Measurements from ENCODE around the gene B3GNT5.
"Not testable (repeated sequence)": the region's sequence is repeated elsewhere in the genome, so short reads cannot be mapped to it uniquely, and the experiment has no call there.

Gene B3GNT5

GRCh38 chr3:183224180-183224970 is 28.7 kb upstream of the B3GNT5 start:
- TF ChIP-seq MYC (IDR thresholded peaks at IDR 0.05; ENCODE audit: low read depth, low read length) (no peak), CTCF (IDR thresholded peaks at IDR 0.05; ENCODE audit: low read depth, low read length) (no peak), POLR2A (IDR thresholded peaks at IDR 0.05; ENCODE audit: extremely low read depth, insufficient read length) (no peak), MAX (IDR thresholded peaks at IDR 0.05; ENCODE audit: low read depth, low read length) (no peak)
- H3K4me3 ChIP-seq (ENCODE audit: low read depth, low read length): no peak overlapping the region
- no peak for DNase-seq (ENCODE audit: low read depth)

GRCh38 chr3:183226333-183226890 is 26.6 kb upstream of the B3GNT5 start:
- no peak overlapping the region for H3K4me3 ChIP-seq (ENCODE audit: low read depth, low read length)
- no peak for DNase-seq (ENCODE audit: low read depth)
- TF ChIP-seq POLR2A (IDR thresholded peaks at IDR 0.05; ENCODE audit: extremely low read depth, insufficient read length) (no peak), MAX (IDR thresholded peaks at IDR 0.05; ENCODE audit: low read depth, low read length) (no peak), MYC (IDR thresholded peaks at IDR 0.05; ENCODE audit: low read depth, low read length) (no peak), CTCF (IDR thresholded peaks at IDR 0.05; ENCODE audit: low read depth, low read length) (no peak)

GRCh38 chr3:183227586-183227985 is 25.5 kb upstream of the B3GNT5 start:
- TF ChIP-seq CTCF (IDR thresholded peaks at IDR 0.05; ENCODE audit: low read depth, low read length) (no peak), MAX (IDR thresholded peaks at IDR 0.05; ENCODE audit: low read depth, low read length) (no peak), MYC (IDR thresholded peaks at IDR 0.05; ENCODE audit: low read depth, low read length) (no peak), POLR2A (IDR thresholded peaks at IDR 0.05; ENCODE audit: extremely low read depth, insufficient read length) (no peak)
- no peak for DNase-seq (ENCODE audit: low read depth)
- no peak overlapping the region for H3K4me3 ChIP-seq (ENCODE audit: low read depth, low read length)

GRCh38 chr3:183229178-183229577 is 23.9 kb upstream of the B3GNT5 start:
- TF ChIP-seq CTCF (IDR thresholded peaks at IDR 0.05; ENCODE audit: low read depth, low read length): no peak
- TF ChIP-seq POLR2A (IDR thresholded peaks at IDR 0.05; ENCODE audit: extremely low read depth, insufficient read length): no peak
- no peak for TF ChIP-seq MYC (IDR thresholded peaks at IDR 0.05; ENCODE audit: low read depth, low read length)
- TF ChIP-seq MAX (IDR thresholded peaks at IDR 0.05; ENCODE audit: low read depth, low read length): no peak
- no peak for DNase-seq (ENCODE audit: low read depth)
- no peak overlapping the region for H3K4me3 ChIP-seq (ENCODE audit: low read depth, low read length)

GRCh38 chr3:183230251-183230650 is 22.8 kb upstream of the B3GNT5 start:
- H3K4me3 ChIP-seq (ENCODE audit: low read depth, low read length); DNase-seq (ENCODE audit: low read depth): not testable (repeated sequence)

- DNase-seq (ENCODE audit: low read depth): no peak
- TF ChIP-seq CTCF (IDR thresholded peaks at IDR 0.05; ENCODE audit: low read depth, low read length) (no peak), MYC (IDR thresholded peaks at IDR 0.05; ENCODE audit: low read depth, low read length) (no peak), POLR2A (IDR thresholded peaks at IDR 0.05; ENCODE audit: extremely low read depth, insufficient read length) (no peak), MAX (IDR thresholded peaks at IDR 0.05; ENCODE audit: low read depth, low read length) (no peak)
- no peak overlapping the region for H3K4me3 ChIP-seq (ENCODE audit: low read depth, low read length)
These were observed 22.2 kb upstream of the B3GNT5 start for GRCh38 chr3:183230826-183231225.
